PFSK-1 (cell line): Measurements from ENCODE around the gene ADGRL3.

Experiments used
- FOXP2 ChIP-seq: optimal IDR thresholded peaks from 2 replicates; pipeline ENCODE3; 2011; ENCODE audit warnings: borderline replicate concordance, control low read depth, inconsistent platforms; ENCODE audit not compliant: insufficient read depth; ENCODE audit errors: extremely low read length, extremely low read depth
- POLR2AphosphoS5 ChIP-seq: IDR thresholded peaks from 2 replicates; pipeline ENCODE4 v1.6.1; 2012; ENCODE audit warnings: low read depth, mild to moderate bottlenecking, control low read depth, low read length, moderate library complexity
- SIN3A ChIP-seq: IDR thresholded peaks from 2 replicates; pipeline ENCODE4 v1.6.1; 2012; ENCODE audit warnings: mild to moderate bottlenecking, low read length, moderate library complexity, borderline replicate concordance; ENCODE audit not compliant: insufficient read depth
- TAF1 ChIP-seq: IDR thresholded peaks from 2 replicates; pipeline ENCODE4 v1.6.1; 2012; ENCODE audit warnings: low read length, control low read depth, borderline replicate concordance; ENCODE audit not compliant: insufficient read depth
- TF ChIP-seq, protein P1 (sequence below), 2 experiments: IDR thresholded peaks; 2 replicates each; pipeline versions ENCODE4 v1.6.1 to v1.8.0; 2011 to 2012; ENCODE audit warnings: low read depth in 2 of 2, low read length in 2 of 2, control low read depth in 1 of 2, inconsistent platforms in 1 of 2, mild to moderate bottlenecking in 1 of 2, moderate library complexity in 1 of 2; ENCODE audit not compliant: insufficient read depth in 1 of 2

The ADGRL3 gene

GRCh38 chr4:61760820-61761219 is 560.7 kb downstream of the ADGRL3 start:
- no peak for TF ChIP-seq SIN3A
- TF ChIP-seq, protein P1, sequence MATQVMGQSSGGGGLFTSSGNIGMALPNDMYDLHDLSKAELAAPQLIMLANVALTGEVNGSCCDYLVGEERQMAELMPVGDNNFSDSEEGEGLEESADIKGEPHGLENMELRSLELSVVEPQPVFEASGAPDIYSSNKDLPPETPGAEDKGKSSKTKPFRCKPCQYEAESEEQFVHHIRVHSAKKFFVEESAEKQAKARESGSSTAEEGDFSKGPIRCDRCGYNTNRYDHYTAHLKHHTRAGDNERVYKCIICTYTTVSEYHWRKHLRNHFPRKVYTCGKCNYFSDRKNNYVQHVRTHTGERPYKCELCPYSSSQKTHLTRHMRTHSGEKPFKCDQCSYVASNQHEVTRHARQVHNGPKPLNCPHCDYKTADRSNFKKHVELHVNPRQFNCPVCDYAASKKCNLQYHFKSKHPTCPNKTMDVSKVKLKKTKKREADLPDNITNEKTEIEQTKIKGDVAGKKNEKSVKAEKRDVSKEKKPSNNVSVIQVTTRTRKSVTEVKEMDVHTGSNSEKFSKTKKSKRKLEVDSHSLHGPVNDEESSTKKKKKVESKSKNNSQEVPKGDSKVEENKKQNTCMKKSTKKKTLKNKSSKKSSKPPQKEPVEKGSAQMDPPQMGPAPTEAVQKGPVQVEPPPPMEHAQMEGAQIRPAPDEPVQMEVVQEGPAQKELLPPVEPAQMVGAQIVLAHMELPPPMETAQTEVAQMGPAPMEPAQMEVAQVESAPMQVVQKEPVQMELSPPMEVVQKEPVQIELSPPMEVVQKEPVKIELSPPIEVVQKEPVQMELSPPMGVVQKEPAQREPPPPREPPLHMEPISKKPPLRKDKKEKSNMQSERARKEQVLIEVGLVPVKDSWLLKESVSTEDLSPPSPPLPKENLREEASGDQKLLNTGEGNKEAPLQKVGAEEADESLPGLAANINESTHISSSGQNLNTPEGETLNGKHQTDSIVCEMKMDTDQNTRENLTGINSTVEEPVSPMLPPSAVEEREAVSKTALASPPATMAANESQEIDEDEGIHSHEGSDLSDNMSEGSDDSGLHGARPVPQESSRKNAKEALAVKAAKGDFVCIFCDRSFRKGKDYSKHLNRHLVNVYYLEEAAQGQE (IDR thresholded peaks at IDR 0.05; ENCODE audit: insufficient read depth in 1 of 2, low read depth in 2 of 2, low read length in 2 of 2), result no peak
- TF ChIP-seq TAF1, result no peak
- TF ChIP-seq FOXP2, result no peak
- TF ChIP-seq POLR2AphosphoS5, result no peak

DNA sequence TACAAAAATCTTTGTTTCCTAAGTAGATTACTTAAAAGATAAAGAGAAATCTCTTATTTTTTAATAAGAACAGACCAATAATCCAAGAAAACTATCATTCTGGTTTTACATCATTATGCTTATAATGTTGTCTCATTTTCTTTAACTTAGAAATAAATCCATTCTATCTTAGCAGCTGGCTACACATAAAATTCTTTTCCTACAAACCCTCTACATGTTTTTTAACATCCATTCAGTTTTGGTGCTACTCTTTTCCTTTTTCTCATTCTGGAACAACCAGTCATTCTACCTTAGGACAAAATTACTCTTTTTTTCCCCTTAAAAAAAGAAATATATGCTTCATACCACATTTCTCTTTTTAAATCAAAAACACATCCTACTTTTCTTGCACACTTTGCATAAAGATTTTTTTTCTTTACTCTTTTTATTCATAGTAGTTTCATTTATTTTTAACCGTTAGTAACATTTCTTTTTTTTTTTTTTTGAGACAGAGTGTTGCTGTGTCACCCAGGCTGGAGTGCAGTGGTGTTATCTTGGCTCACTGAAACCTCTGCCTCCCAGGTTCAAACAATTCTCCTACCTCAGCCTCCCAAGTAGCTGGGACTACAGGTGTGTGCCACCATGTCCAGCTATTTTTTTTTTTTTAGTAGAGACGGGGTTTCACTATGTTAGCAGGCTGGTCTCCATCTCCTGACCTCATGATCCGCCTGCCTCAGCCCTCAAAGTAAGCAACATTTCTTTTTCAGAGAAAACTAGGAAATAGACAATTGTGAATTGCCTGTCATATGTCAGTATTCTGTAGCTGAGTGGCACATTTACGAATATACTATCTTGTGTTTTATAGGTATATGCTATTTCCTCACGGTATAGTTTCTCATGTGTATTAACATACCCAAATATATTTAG is 562.8 kb downstream of the ADGRL3 start:
- no peak for TF ChIP-seq TAF1
- TF ChIP-seq POLR2AphosphoS5, result no peak
- TF ChIP-seq, protein P1 (IDR thresholded peaks at IDR 0.05; ENCODE audit: insufficient read depth in 1 of 2, low read depth in 2 of 2, low read length in 2 of 2), result no peak
- TF ChIP-seq FOXP2, result no peak
- TF ChIP-seq SIN3A, result no peak

GRCh38 chr4:61763682-61764081 is 563.6 kb downstream of the ADGRL3 start:
- TF ChIP-seq FOXP2 (no peak), TAF1 (no peak), POLR2AphosphoS5 (no peak), SIN3A (no peak)
- TF ChIP-seq, protein P1 (IDR thresholded peaks at IDR 0.05; ENCODE audit: insufficient read depth in 1 of 2, low read depth in 2 of 2, low read length in 2 of 2), result no peak

DNA sequence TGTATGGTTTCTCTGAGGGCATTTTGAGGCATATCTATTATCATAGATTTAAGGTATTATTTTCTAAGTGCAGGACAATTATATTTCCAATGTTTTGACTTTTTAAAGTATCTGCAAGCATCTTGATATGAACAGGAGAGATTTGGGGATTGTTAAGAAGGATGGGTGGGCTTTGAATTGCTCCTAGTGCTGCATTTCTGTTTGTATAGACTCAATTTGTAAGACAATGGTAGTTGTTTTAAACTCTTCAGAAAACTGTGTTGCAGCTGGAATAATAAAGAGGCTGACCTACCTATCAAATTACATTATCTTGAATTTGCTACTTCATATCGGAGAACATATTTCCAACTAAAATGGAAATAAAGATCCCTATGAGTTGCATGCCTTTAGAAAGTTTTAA is 570.3 kb downstream of the ADGRL3 start:
- TF ChIP-seq FOXP2 (no peak), TAF1 (no peak), SIN3A (no peak), POLR2AphosphoS5 (no peak)
- TF ChIP-seq, protein P1 (IDR thresholded peaks at IDR 0.05; ENCODE audit: insufficient read depth in 1 of 2, low read depth in 2 of 2, low read length in 2 of 2), result no peak
